Stimulated activated CD8-positive, alpha-beta memory T cell treated with anti-CD3 and anti-CD28 coated beads, Interleukin-4, amount 100 ng/mL, for 48 hours (primary cell): ENCODE results near the gene MMP2.
A peak's percentile ranks its signal among the peaks of the same experiment; 100 is the strongest.

Experiments
- DNase-seq: peaks from one replicate; pipeline ENCODE4 v3.0.0-alpha.2; 2020

Gene MMP2

DNA sequence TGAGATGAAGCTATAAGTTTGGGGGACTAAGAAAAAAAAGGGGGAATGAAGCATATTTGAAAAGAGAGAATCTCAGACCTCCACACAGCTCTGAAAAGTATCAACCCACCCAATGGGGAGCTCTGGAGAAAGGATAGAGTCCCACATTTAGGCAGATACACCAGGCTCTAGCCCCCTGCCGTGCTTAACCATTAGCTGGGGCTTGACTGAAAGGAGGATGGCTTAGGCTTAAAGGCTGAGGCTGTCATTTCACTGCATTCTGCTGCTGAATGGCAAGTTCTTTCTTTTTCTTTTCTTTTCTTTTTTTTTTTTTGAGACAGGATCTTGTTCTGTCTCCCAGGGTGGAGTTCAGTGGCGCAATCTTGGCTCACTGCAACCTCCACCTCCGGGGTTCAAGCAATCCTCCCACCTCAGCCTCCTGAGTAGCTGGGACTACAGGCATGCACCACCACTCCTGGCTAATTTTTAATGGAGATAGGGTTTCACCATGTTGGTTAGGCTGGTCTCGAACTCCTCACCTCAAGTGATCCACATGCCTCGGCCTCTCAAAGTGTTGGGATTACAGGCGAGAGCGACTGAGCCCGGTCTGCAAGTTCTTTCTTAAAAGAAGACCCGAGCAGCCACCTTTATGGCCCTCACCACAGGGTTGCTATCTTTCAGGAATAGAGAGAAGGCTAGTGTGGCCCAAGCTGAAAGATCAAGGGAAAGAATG is 9.0 kb upstream of the MMP2 start:
- DNase-seq, result no peak

GRCh38 chr16:55470533-55471371 is 8.2 kb upstream of the MMP2 start:
- no peak for DNase-seq

DNA sequence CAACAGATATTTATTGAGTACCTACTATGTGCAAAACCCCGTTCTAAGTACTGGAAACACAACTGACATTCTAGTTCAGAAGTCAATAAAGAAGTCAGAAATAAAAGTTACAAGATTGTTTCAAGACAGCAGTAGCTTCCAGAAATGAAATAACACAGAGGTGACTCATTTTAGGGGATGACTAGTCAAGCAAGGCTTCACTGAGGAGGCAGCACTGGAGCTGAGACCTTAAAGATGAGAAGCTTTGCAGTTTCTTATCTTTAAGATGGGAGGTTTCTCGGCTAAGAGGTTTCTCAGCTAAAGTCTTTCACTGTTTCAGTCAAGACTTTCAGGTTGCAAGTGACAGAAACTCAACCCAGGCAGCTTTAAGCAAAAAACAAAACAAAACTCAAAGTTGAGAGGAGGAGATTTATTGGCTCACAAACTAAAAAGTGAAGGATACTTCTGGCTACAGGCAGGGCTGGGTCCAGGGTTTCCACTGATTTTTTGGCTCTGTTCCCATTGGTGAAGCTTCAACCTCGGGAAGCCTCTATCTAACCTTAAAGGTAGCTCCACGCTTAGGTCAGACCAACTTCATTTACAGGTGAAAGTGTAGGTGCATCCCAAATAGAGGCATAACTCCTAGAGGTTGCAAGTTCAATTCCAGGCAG is 7.4 kb upstream of the MMP2 start:
- no peak for DNase-seq

- no peak for DNase-seq
These were observed 5.4 kb upstream of the MMP2 start for GRCh38 chr16:55473587-55473986.

- no peak for DNase-seq
These were observed 4.2 kb upstream of the MMP2 start for GRCh38 chr16:55474821-55475220.

- no peak for DNase-seq
These were observed 3.1 kb upstream of the MMP2 start for GRCh38 chr16:55475919-55476318.

- DNase-seq, result no peak
These were observed 2.1 kb upstream of the MMP2 start for GRCh38 chr16:55476625-55477533.

- no peak for DNase-seq
These were observed 1.3 kb upstream of the MMP2 start for GRCh38 chr16:55477736-55478135.

DNA sequence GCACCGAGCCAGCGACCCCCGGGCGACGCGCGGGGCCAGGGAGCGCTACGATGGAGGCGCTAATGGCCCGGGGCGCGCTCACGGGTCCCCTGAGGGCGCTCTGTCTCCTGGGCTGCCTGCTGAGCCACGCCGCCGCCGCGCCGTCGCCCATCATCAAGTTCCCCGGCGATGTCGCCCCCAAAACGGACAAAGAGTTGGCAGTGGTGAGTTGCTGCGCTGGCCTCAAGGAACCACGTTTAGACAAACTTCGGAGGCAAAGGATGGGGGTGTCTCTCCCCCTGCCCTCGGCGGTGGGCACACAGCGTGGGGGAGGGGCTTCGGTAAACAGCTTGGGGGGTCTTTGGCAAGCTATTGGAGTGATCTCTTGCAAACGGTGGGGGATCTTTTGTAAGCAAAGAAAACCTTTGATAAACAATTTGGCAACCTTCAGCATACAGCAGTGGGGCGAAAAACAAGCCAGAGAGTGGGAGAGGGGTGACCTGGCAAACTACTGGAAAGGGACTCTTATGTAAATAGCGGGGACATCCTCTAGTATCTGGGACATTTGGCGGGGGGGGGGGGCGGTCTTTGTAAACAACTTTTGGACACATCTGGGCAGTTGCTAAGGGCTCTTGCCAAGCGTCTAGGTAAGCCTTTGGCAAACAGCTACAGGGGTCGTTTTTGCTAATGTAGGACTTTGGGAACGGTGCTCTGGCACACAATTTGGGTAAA is 587 bp downstream of the MMP2 start:
- no peak for DNase-seq

DNA sequence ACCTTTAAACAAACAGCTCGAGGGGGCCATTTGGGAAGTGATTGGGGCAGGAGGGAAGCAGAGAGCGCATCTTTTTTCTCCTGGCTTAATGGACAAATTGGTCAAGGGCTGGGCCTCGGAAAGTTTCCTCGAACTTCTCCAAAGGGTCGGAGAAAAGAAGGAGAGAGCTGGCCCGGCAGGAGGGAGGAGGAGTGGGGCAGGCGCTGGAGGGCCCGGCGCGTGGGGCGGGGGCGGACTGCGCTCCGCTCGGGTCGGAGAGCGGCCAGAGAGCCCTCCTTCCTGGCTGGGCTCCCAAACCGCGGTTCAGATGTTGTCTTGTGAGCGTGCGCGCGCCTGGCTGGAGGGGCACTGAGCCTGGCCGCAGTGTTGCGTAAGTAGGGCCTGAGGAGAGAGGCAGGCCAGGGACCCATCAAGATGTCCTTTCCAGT is 1.2 kb downstream of the MMP2 start:
- no peak for DNase-seq

DNA sequence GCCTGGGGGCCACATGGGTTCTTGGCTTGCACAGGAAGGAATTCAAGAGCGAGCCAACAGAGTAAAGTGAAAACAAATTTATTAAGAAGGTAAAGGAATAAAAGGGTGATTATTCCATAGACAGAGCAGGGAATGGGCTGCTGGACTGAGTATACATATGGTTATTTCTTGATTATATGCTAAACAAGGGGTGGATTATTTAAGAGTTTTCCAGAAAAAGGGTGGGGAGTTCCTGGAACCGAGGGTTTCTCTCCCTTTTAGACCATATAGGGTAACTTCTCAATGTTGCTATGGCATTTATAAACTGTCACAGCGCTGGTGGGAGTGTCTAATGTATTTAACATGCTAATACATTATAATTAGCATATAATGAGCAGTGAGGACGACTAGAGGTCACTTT is 2.0 kb downstream of the MMP2 start:
- no peak for DNase-seq

- no peak for DNase-seq
These were observed 3.1 kb downstream of the MMP2 start for GRCh38 chr16:55482056-55482455.

- DNase-seq, result no peak
These were observed 8.2 kb downstream of the MMP2 start for GRCh38 chr16:55487048-55487803.

GRCh38 chr16:55488306-55488705 is 9.3 kb downstream of the MMP2 start:
- DNase-seq, result no peak

DNA sequence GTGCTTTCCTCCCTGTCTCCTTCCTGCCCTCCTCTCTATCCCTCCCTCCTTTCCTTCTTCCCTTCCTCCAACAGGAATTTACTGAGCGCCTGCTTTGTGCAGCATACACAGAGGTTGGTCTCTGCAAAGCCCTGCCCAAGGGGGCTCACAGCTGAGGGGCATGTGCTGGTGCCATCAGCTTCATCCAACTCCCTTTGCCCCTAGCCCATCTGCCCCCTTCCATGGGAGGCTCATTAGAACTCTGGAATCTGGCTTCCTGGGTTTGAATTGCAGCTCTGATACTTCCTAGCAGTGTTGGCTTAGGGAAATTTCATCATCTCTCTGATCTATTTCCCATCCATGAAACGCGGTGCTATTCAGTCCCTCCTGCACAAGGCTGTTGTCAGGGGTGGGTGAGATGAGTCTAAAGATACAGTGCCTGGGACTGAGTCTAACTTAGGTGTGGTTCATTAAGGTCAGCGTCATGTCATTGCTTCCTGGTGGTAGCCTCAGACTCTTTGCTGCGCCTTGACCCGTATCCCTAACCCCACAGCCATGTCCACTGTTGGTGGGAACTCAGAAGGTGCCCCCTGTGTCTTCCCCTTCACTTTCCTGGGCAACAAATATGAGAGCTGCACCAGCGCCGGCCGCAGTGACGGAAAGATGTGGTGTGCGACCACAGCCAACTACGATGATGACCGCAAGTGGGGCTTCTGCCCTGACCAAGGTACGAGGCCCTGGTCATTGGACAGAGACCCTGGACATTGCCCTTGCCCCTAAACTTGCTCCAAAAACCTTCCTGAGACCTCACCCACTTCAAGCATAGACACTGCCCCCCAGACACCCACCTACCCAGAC is 10.3 kb downstream of the MMP2 start:
- no peak for DNase-seq

DNA sequence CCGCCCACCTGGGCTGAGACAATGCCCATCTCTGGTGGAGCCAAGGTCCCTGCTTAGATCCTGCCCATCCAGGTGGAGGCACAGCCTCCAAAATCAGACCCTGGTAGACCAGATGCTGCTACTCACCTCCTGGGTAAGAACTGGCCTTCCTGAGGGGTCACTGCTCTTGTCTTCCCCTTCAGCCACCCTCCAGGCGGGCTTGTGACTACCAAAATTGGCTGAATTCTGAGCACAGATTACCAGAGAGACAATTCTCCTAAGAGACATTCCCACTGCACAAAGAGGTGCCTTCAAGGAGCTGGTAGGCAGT is 10.9 kb downstream of the MMP2 start:
- DNase-seq, result no peak

GRCh38 chr16:55490301-55490700 is 11.3 kb downstream of the MMP2 start:
- DNase-seq, result peak; percentile 11

DNA sequence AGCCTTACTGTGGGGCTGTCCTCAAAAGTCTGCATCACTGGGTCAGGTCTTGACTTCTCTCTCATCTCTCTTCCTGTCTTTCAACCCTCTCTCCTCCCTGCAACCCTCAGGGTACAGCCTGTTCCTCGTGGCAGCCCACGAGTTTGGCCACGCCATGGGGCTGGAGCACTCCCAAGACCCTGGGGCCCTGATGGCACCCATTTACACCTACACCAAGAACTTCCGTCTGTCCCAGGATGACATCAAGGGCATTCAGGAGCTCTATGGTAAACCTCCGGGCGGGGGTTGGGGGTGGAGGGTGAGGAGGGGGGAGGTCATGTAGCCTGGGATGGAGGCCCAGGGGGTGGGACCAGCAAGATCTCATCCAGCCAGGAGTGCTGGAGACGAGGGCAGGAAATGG is 12.7 kb downstream of the MMP2 start:
- peak; percentile 8 for DNase-seq

GRCh38 chr16:55492756-55493380 is 13.9 kb downstream of the MMP2 start:
- DNase-seq, result peak; percentile 8

DNA sequence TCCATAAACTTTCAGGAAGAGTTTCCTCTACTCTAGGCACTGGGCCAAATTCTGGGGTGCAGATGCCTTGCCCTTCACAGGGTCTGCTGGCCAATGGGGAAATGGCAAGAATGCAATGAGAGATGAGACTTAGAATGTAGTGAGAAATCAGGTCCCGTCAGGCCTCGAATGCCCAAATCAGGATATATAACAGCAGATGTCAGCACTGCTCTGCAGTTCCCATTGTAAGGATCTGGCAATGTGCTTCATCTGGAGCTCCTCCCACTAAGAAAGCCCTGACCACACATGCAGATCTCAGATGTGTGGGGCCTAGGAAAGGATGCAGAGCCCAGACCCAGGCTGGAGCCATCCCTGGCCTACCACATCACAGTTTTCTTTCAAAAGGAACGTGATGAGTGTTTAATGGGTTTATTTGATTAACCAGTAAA is 16.0 kb downstream of the MMP2 start:
- no peak for DNase-seq
